ENCODE data around the gene CITED1. TPM values are rescaled to one million over a fixed set of nuclear protein-coding genes. Genes with fewer than 3 reads are reported as not detected.

The CITED1 gene
- total and polyA plus RNA-seq, 4 donors = 0.34 to 1.8 (median 0.47) TPM; not detected in 1

GRCh38 chrX:72316408-72317110, 10.8 kb upstream of the CITED1 start:
- WGBS, 2 donors = 53 to 90% methylated on average over 9 to 12 of the region's 12 CpGs
- no peak for DNase-seq

DNA sequence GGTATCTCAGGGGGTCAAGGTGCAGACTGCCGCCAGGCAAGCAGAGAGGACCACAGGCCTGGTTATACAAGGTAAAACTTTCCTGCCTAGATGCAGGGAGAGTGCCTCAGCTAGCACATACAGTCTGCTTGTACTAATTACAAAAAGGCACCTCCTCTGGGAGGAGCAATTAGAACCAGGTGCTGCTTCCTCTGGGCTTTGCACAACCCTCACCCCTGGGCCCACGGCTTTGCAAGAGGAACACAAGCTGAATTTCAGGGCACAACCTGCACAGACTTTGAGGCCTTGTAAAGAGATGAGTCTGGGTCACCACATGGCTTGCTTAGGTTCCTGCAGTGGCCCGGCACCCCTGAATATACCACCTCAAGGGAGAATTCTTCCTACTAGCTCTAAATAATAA, 9.2 kb upstream of the CITED1 start:
- H3K4me1 ChIP-seq (ENCODE audit: control insufficient read depth in 5 of 5, insufficient read depth in 5 of 5, low read length in 5 of 5) = peaks cover 0 to 13% (median 0%) of the 10 kb centered on the region in 5 donors
- H3K36me3 ChIP-seq (ENCODE audit: control insufficient read depth in 4 of 4, insufficient read depth in 4 of 4, low read length in 4 of 4) = no peaks in the 10 kb centered on the region
- H3K9me3 ChIP-seq (ENCODE audit: control insufficient read depth in 4 of 4, insufficient read depth in 3 of 4, low read length in 3 of 4) = no peaks in the 10 kb centered on the region
- H3K27ac ChIP-seq (ENCODE audit: low read depth in 1 of 2, low read length in 1 of 2) = no peak overlapping the region
- no peak overlapping the region for H3K4me3 ChIP-seq
- H3K27me3 ChIP-seq (ENCODE audit: control insufficient read depth in 3 of 3, insufficient read depth in 3 of 3, low read length in 2 of 3) = peaks cover 7 to 31% (median 27%) of the 10 kb centered on the region in 3 donors
- ATAC-seq (ENCODE audit: insufficient read depth, low FRiP score) (no peak), DNase-seq (no peak)
- TF ChIP-seq, protein P1, sequence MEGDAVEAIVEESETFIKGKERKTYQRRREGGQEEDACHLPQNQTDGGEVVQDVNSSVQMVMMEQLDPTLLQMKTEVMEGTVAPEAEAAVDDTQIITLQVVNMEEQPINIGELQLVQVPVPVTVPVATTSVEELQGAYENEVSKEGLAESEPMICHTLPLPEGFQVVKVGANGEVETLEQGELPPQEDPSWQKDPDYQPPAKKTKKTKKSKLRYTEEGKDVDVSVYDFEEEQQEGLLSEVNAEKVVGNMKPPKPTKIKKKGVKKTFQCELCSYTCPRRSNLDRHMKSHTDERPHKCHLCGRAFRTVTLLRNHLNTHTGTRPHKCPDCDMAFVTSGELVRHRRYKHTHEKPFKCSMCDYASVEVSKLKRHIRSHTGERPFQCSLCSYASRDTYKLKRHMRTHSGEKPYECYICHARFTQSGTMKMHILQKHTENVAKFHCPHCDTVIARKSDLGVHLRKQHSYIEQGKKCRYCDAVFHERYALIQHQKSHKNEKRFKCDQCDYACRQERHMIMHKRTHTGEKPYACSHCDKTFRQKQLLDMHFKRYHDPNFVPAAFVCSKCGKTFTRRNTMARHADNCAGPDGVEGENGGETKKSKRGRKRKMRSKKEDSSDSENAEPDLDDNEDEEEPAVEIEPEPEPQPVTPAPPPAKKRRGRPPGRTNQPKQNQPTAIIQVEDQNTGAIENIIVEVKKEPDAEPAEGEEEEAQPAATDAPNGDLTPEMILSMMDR (IDR thresholded peaks at IDR 0.05; ENCODE audit: control extremely low read depth, extremely low read depth) = no peak
- no peak overlapping the region for H3K9ac ChIP-seq (ENCODE audit: insufficient read depth in 1 of 2, low read length in 2 of 2)
- 83 to 85% methylated on average over 3 of the region's 3 CpGs for WGBS, 2 donors

More at GRCh38 chrX:72316408-72317110, 10.8 kb upstream of the CITED1 start:
- Histone ChIP-seq H3K9me3 (ENCODE audit: control insufficient read depth in 4 of 4, insufficient read depth in 3 of 4, low read length in 3 of 4) (no peaks in the 10 kb centered on the region), H3K9ac (ENCODE audit: insufficient read depth in 1 of 2, low read length in 2 of 2) (no peak overlapping the region), H3K36me3 (ENCODE audit: control insufficient read depth in 4 of 4, insufficient read depth in 4 of 4, low read length in 4 of 4) (no peaks in the 10 kb centered on the region), H3K27me3 (ENCODE audit: control insufficient read depth in 3 of 3, insufficient read depth in 3 of 3, low read length in 2 of 3) (peaks cover 7 to 28% (median 24%) of the 10 kb centered on the region in 3 donors), H3K27ac (ENCODE audit: low read depth in 1 of 2, low read length in 1 of 2) (no peak overlapping the region), H3K4me3 (no peak overlapping the region), H3K4me1 (ENCODE audit: control insufficient read depth in 5 of 5, insufficient read depth in 5 of 5, low read length in 5 of 5) (peaks cover 0 to 13% (median 0%) of the 10 kb centered on the region in 5 donors)
- no peak for ATAC-seq (ENCODE audit: insufficient read depth, low FRiP score)
- TF ChIP-seq, protein P1 (IDR thresholded peaks at IDR 0.05; ENCODE audit: control extremely low read depth, extremely low read depth) = no peak

DNA sequence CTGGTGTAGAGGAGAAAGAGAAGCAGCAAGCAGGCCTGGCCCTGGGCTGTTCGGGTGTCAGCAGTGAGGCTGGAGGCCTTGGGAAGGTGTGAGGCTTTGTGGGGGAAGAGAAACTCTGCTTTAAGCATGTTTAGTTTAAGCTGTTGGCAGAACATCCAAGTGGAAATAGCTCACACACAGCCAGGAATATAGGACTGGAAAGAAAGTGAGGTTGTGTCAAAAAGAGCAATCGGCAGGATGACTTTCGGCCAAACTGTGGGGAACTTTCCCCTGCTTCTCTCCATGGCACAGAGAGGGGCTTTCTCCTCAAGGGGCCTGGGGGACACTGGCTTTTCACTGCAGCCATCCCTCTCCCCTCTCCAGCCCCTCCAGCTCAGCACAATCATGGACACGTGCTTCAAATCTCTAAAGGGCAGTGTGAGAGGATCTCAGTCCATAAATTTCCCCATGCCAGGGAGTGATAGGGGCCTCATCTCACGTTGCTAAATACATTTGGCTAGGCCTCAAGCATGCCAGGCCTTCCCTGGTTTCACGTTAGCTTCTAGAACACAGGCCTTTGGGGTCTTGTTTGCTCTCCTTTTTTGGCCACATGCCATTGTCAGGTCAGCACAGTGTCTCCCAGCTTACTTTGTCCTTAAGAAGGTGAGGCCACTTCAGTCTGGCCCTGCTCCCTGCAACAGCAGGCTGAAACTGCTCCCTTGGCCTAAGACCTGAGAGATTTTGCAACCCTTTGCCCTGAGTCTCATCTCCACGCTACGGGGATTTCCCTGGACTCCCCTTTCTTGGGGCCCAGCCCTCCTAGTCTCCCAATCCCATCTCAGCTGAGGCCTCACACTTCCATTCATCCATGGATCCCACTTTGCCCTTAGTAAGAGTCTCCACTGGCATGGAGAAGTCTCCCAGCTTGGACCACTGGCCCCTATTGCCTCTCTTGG, 8.3 kb upstream of the CITED1 start:
- Histone ChIP-seq H3K36me3 (ENCODE audit: control insufficient read depth in 4 of 4, insufficient read depth in 4 of 4, low read length in 4 of 4) (no peaks in the 10 kb centered on the region), H3K27ac (ENCODE audit: low read depth in 1 of 2, low read length in 1 of 2) (no peak overlapping the region), H3K9me3 (ENCODE audit: control insufficient read depth in 4 of 4, insufficient read depth in 3 of 4, low read length in 3 of 4) (no peaks in the 10 kb centered on the region), H3K9ac (ENCODE audit: insufficient read depth in 1 of 2, low read length in 2 of 2) (no peak overlapping the region), H3K4me1 (ENCODE audit: control insufficient read depth in 5 of 5, insufficient read depth in 5 of 5, low read length in 5 of 5) (peaks cover 0 to 20% (median 1%) of the 10 kb centered on the region in 5 donors), H3K27me3 (ENCODE audit: control insufficient read depth in 3 of 3, insufficient read depth in 3 of 3, low read length in 2 of 3) (peaks cover 7 to 37% (median 35%) of the 10 kb centered on the region in 3 donors), H3K4me3 (no peak overlapping the region)
- WGBS, 2 donors = 65 to 69% methylated on average over 6 to 8 of the region's 8 CpGs
- DNase-seq = peak in 2 of 3 donors; percentile 50 to 78
- ATAC-seq (ENCODE audit: insufficient read depth, low FRiP score) = no peak
- TF ChIP-seq, protein P1 (IDR thresholded peaks at IDR 0.05; ENCODE audit: control extremely low read depth, extremely low read depth) = no peak
